Inflammatory macrophage treated with lipopolysaccharide for 4 hours (primary cell): ENCODE results near the gene MAGI1.
"Not testable (repeated sequence)": the region's sequence is repeated elsewhere in the genome, so short reads cannot be mapped to it uniquely, and the experiment has no call there.

ENCODE experiments used
- DNase-seq: peaks from one replicate; pipeline ENCODE4 v3.0.0-alpha.2; 2020

The MAGI1 gene

GRCh38 chr3:66038384-66038725 is 363 bp downstream of the MAGI1 start:
- no peak for DNase-seq

GRCh38 chr3:66037986-66038369 is 740 bp downstream of the MAGI1 start:
- DNase-seq, result no peak

- no peak for DNase-seq
Observed at GRCh38 chr3:66037330-66037985, 1.3 kb downstream of the MAGI1 start.

- no peak for DNase-seq
Observed at GRCh38 chr3:66036586-66037148, 2.1 kb downstream of the MAGI1 start.

- no peak for DNase-seq
Observed at GRCh38 chr3:66035763-66036477, 2.8 kb downstream of the MAGI1 start.

GRCh38 chr3:66033241-66034138 is 5.2 kb downstream of the MAGI1 start:
- DNase-seq, result no peak

GRCh38 chr3:66031102-66031698 is 7.5 kb downstream of the MAGI1 start:
- DNase-seq, result no peak

GRCh38 chr3:66029443-66029842 is 9.3 kb downstream of the MAGI1 start:
- no peak for DNase-seq

GRCh38 chr3:66029014-66029413 is 9.7 kb downstream of the MAGI1 start:
- no peak for DNase-seq

GRCh38 chr3:66028457-66028856 is 10.3 kb downstream of the MAGI1 start:
- no peak for DNase-seq

GRCh38 chr3:66027099-66027498 is 11.6 kb downstream of the MAGI1 start:
- not testable (repeated sequence) for DNase-seq

- DNase-seq, result no peak
Observed at GRCh38 chr3:66023738-66024385, 14.9 kb downstream of the MAGI1 start.

GRCh38 chr3:66023229-66023628 is 15.5 kb downstream of the MAGI1 start:
- no peak for DNase-seq

- no peak for DNase-seq
Observed at GRCh38 chr3:66021731-66022131, 17.0 kb downstream of the MAGI1 start.

GRCh38 chr3:66019896-66020295 is 18.8 kb downstream of the MAGI1 start:
- DNase-seq, result no peak

GRCh38 chr3:66018057-66019033 is 20.4 kb downstream of the MAGI1 start:
- DNase-seq, result no peak

GRCh38 chr3:66017591-66017990 is 21.1 kb downstream of the MAGI1 start:
- DNase-seq, result no peak

- no peak for DNase-seq
Observed at GRCh38 chr3:66017084-66017483, 21.6 kb downstream of the MAGI1 start.

- DNase-seq, result no peak
Observed at GRCh38 chr3:66015841-66016240, 22.9 kb downstream of the MAGI1 start.

GRCh38 chr3:66014651-66015050 is 24.1 kb downstream of the MAGI1 start:
- DNase-seq, result no peak

- no peak for DNase-seq
Observed at GRCh38 chr3:66014056-66014455, 24.7 kb downstream of the MAGI1 start.
